ENCODE measurements around the gene ITGBL1.

ITGBL1 gene

DNA sequence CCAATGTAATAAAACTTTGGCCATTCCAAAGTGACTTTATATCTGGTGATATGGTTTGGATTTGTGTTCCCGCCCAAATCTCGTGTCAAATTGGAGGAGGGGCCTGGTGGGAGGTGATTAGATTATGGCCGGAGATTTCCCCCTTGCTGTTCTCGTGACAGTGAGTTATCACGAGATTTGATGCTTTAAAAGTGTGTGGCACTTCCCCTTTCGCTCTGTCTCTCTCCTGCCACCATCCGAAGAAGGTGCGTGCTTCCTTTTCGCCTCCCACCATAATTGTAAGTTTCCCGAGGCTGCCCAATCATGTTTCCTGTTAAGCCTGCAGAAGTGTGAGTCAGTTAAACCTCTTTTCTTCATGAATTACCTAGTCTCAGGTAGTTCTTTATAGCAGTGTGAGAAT lies 26.9 kb upstream of the ITGBL1 start:
- TF ChIP-seq, protein P1, sequence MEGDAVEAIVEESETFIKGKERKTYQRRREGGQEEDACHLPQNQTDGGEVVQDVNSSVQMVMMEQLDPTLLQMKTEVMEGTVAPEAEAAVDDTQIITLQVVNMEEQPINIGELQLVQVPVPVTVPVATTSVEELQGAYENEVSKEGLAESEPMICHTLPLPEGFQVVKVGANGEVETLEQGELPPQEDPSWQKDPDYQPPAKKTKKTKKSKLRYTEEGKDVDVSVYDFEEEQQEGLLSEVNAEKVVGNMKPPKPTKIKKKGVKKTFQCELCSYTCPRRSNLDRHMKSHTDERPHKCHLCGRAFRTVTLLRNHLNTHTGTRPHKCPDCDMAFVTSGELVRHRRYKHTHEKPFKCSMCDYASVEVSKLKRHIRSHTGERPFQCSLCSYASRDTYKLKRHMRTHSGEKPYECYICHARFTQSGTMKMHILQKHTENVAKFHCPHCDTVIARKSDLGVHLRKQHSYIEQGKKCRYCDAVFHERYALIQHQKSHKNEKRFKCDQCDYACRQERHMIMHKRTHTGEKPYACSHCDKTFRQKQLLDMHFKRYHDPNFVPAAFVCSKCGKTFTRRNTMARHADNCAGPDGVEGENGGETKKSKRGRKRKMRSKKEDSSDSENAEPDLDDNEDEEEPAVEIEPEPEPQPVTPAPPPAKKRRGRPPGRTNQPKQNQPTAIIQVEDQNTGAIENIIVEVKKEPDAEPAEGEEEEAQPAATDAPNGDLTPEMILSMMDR (IDR thresholded peaks at IDR 0.05; ENCODE audit: borderline replicate concordance, insufficient read depth, low read depth, low read length), result no peak
- H3K4me3 ChIP-seq (ENCODE audit: low read depth, low read length), result no peak overlapping the region

DNA sequence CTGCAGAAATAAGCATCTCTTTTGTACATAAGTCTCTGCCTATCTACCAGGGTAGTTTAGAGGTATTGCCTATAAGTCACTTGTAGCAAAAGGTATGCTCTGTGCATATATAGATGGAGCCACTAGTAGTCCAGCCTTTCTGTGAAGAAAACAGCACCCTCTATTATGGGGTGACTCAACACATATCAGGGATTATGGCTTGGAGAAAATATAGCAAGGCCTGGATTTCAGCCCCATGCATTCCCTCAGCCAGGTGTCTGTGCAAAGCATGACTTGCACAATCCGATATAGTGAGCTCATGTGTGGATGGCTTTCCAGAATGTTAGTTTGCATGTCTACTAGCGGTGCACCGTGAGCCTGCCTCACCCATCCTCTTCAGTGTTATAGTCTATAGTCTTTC lies 22.7 kb upstream of the ITGBL1 start:
- no peak overlapping the region for H3K4me3 ChIP-seq (ENCODE audit: low read depth, low read length)
- TF ChIP-seq, protein P1 (IDR thresholded peaks at IDR 0.05; ENCODE audit: borderline replicate concordance, insufficient read depth, low read depth, low read length), result no peak

DNA sequence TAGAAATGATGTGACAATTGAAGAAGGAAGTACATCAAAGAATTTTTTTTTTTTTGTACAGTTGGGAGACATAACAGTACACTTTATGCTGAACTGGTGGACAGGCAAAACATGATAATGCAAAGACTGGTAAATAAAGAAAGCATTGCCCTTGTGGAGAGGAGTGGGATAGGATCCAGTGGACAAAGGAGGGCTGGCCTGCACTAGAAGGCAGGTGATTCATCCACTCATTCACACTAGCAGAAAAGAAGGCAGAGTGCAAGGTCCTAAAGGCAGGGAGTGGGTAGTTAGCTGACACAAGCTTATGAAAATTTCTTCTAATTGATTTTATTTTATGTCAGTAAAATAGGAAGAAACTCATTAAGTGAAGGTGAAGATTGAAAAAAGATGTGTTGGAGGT lies 18.6 kb upstream of the ITGBL1 start:
- no peak overlapping the region for H3K4me3 ChIP-seq (ENCODE audit: low read depth, low read length)
- TF ChIP-seq, protein P1 (IDR thresholded peaks at IDR 0.05; ENCODE audit: borderline replicate concordance, insufficient read depth, low read depth, low read length), result no peak

DNA sequence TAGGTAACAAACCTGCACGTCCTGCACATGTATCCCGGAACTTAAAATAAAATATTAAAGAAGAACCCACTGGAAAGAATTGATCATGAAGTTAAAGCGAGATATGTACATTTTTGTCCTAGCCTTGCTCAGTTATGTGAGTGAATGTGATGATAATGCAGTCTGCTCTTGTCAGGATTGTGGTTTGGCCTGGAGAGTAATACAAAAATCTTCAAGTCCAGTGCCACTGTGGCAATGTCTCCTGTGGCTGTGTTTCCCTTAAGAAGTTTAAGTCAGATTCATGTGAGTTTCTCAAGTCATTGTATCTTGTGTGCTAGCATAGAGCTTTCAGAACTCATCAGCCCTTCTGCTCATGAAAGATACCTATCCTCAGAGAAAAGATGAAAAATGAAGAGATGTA lies 18.0 kb upstream of the ITGBL1 start:
- TF ChIP-seq, protein P1 (IDR thresholded peaks at IDR 0.05; ENCODE audit: borderline replicate concordance, insufficient read depth, low read depth, low read length), result no peak
- no peak overlapping the region for H3K4me3 ChIP-seq (ENCODE audit: low read depth, low read length)

DNA sequence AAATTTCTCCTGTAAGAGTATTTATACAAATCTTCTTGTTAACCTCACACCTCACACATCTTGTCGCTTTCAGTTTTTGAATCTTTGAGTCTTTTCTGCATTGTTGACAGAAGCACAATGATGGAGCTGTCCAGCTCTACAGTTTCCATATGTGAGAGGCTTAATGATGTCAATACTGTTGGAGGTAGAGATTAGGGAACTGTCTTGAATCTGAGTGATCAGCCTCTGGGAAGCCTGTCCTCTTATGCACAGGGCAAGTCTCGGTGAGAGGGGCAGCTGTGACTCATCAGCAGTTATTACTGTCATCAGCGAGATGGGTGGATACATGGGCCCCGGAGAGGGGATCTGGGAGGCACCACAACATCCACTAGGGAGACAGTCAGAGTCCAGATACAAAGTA lies 4.6 kb upstream of the ITGBL1 start:
- H3K4me3 ChIP-seq (ENCODE audit: low read depth, low read length), result no peak overlapping the region
- TF ChIP-seq, protein P1 (IDR thresholded peaks at IDR 0.05; ENCODE audit: borderline replicate concordance, insufficient read depth, low read depth, low read length), result no peak

DNA sequence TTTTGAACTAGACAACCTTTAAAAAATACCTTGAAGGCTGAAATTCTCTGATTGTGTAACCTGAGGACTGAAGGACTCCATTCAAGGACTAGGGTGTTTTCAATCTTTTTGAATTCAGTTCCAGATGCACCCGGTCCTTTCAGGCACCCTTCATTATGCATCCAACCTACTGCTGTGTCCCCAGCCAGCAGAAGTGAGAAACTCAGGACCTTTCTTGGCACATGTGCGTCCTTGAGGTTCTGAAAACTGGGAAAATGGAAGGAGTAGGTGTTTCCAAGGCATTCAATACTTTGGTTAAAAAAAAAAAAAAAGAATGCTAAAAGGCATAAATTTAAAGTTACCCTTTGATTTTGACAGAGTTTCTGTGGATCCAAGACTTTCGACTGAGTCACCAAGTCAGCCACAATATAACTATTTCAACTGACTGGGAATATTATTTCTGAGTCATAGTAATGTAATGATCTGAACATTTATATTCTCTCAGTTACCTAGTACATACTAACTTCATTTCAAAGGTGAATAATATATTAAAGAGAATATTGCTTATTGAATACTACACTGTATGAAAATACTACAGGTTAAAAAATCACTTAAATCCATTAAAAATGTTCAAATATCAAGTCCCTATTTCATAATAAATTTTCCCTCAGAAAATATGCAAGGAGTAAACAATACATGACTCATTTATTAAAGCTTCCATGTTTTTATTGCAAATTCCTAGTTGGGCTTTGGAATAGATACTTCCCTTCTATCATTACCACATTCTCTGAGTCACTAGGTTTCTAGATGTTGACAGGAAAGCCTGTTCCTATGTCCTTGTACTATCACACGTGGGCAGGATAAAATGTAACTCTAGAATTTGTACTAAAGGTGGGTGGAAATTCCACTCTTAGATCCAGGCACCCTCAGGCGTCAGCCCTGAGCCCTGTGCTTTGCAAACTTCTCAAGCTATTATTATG lies 2.4 kb upstream of the ITGBL1 start:
- TF ChIP-seq, protein P1 (IDR thresholded peaks at IDR 0.05; ENCODE audit: borderline replicate concordance, insufficient read depth, low read depth, low read length), result no peak
- H3K4me3 ChIP-seq (ENCODE audit: low read depth, low read length), result no peak overlapping the region

DNA sequence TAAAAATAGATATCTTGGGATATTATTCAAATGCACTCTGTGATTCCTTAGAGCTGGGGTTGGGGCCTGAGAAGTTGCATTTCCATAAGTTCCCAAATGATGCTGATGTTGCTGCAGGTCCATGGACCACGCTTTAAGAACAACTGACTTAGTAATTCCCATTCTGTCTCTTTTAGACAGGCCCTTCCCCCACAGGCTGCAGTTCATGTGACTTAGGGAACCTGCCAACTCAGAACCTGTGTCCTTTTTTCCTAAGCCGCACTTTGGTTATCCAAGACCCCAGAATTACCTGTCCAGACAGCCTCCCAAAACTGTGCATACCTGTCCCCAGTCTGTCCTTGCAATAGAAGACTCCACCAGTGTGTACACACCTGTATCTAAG lies 1.7 kb upstream of the ITGBL1 start:
- TF ChIP-seq, protein P1 (IDR thresholded peaks at IDR 0.05; ENCODE audit: borderline replicate concordance, insufficient read depth, low read depth, low read length), result no peak
- H3K4me3 ChIP-seq (ENCODE audit: low read depth, low read length), result no peak overlapping the region
